CMK (cell line): ENCODE data around the gene ABLIM2.

Experiments
- DNase-seq: peaks from one replicate; pipeline ENCODE4 v3.0.0-alpha.2; 2010; ENCODE audit warnings: low read depth

Gene ABLIM2

DNA sequence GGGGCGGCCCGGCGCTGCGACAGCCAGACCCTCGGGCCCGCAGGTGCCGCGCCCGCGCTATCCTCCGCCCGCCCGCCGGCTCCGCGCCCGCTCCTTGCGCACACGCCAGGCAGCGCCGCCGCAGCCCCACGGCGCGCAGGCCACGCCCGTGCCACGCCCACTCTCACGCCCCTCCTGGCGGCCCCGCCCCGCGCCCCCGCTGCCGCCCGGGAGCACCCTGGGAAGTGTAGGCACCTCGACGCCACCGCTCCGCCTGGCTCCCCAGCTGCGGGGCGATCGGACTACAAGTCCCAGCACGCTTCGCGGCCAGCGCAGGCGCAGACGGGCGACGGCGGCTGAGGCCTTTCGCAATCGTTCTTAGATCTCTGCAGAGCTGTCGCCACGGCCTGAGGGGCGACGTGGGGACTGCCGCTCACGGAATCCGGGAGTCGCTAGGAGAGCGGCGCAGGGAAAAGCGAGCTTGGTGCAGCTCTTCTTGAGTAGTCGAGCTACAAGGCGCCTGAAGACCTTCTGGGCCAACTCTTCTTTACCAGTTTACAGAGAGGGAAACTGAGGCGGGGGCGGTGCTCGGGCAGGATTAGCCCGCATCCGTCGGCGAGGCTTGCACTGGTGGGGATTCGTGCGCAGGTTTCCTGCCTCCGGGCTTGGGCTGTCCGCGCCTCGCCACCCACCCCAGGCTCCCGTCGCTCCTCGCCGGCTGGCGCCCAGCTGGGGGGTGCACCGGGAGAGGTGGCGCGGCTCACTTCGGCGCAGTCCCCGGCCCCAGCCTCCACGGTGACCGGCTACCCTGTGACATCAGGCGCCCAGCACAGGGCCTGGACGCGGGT, at the start of gene ABLIM2:
Gene ABLIM2, minus strand, starts transcription at position 104 of the 827 bp plus-strand sequence. CDS start 124 bp downstream, outside the sequence.
- peak; percentile 97 for DNase-seq

DNA sequence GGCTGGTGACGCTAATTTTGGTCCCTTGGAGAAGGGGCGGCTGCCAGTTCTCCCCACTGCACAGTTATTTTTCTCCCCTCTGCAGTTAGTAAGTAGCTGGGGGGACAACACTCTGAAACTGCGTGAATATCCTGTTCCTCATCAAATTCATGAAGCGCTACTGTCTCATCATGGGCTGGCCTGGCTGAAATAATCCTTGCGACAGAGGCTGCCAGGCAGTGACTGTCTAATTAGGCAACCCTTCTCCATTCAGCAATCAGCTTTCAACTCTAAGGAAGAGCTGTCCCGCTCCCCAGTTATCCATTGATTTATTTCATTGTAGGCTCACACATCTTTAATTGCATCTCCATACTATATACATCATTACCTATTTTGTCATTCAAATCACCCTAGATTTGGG, 48.7 kb upstream of the ABLIM2 start:
- DNase-seq, result no peak

GRCh38 chr4:8205749-8206611, 47.4 kb upstream of the ABLIM2 start:
- no peak for DNase-seq

GRCh38 chr4:8205241-8205707, 46.7 kb upstream of the ABLIM2 start:
- no peak for DNase-seq

DNA sequence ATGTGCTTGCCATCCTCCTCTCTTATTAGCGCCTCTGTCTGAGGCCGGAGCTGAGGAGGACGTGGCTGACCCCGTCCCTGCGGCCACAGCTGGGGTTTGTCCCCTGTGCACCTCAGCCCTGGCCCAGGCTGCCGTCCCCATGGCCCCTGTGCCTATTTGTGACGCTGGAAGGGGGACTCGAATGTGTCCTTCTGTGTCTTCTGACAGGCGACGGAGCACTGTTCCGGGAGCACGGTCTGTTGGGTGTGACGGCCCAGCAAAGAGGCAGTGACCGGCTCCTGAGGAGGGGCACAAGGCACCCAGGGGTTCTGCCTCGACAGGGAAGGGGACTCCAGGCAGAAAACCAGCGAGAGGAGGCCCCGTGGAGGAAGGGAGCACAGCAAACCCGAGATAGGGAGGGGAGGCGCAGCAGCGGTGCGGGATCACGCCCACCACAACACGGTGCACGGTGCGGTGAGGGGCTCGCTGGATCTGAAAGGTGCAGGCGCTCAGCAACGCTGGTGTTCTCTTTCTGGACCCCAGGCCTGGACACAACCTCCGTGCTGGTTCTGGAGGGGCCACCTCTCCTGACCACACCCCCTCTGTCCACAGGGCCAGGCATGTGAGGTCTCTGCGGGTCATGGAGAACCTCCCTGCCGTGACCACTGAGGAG, 46.1 kb upstream of the ABLIM2 start:
- no peak for DNase-seq

DNA sequence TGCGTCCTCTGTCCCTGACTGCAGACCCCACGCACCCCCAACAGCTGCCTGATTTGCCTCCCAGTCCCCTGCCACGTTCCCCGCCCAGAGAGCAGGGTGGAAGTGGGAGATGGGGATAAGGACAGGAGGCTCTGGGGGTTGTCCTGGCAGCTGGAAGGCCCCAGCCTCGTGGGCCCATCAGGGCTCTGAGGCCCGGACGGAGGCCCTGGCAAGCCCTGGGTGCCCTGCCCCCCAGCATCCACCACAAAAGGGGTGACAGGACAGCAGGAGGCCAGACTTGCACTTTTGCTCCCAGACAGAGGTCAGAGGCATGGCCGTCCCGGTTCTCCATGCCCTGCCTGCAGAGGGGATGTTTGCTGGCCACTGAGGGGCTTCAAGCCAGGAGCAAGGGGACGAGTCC, 45.2 kb upstream of the ABLIM2 start:
- DNase-seq, result no peak

GRCh38 chr4:8203052-8203401, 44.4 kb upstream of the ABLIM2 start:
- DNase-seq, result no peak

DNA sequence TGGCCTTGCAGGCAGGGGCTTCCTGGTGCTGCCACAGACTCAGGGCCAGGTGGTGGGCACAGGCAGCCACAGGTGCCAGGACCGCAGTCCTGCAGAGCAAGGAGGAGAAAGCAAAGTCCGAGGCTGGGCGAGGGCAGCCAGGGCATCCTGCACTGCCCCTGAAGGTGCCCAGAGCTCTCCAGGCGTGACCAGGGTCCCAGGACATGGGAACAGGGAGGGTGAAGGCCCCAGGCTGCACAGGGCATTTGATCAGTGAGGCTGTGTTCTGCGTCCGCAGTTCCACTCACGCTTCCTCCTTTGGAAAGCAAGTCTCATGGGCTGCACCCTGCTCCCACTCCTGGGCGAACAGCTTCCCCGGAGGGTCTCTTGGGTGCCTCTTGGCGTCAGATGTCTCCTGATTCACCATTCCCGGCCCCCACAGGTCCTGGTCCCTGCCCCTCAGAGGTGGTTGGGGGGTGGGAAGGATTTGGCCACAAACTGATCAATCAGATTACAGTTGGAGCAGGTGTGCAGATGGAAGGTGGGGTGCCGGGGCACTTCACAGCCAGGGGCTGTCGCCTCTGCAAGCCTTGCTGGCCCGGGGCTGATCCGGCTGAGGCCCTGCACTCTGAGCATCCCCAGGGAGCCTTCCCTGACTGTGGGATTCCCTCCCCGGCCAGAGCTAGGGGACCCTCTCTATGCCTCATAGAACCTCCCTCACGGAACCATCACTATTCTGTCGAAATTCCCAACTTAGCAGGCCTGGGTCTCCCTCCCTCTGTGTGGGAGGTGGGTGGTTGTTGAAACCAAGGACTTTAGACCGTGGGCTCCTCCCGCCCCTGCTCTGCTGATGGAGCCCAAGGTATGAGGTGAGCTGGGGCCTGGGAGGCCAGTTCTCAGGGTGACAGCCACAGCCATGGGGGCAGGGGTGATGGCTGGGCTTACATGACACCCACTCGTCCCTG, 43.8 kb upstream of the ABLIM2 start:
- DNase-seq, result no peak

DNA sequence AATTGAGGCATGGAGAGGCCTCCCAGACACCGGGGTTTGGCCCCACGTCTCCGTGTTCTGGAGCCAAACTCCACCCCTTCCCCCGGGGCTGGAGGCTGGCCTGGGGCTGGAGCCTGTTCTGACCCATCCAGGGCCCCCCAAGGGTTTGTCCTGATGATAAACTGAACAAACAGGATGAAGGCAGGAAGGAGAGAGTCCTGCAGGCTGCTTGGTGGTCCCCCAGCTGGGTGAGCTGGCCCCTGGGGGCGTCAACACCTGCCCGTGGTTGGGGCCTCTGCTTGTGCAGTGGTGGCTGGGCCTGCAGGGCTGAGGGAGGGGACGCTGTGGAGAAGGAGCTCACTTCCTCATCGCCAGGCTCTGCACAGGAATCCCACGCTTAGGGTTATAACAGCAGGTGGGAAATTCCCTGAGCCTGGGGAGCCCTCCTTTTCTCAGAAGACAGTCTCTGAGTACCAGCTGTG, 42.7 kb upstream of the ABLIM2 start:
- DNase-seq, result no peak

DNA sequence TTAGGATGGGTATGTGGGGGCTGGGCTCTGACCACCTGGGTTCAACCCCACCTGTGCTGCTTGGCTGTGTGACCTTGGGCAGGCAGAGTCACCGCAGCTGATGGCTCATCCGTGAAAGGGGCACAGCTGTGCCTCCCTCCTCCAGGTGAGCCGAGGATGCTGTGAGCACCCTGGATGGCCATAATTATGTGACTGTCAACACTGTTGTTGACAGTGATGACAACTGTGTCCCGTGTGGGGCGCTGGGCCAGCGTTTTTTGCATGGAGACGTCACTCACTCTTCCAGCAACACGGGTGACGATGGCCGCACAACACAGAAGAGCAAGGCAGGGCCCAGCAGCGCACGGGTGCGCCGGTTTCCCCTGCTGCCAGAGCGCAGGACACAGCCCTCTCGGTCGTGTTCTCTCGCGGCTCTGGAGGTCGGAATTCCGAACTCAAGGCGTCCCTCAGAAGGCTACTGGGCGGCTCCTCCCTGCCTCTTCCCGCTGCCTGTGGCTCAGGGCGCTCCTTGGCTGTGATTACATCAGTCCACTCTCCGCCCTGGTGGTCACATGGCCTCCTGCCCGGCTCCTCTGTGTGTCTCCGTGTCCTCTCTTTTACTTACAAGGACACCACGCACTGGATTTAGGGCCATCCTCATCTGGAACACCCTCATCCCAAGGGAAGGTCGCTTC, 41.8 kb upstream of the ABLIM2 start:
- no peak for DNase-seq

DNA sequence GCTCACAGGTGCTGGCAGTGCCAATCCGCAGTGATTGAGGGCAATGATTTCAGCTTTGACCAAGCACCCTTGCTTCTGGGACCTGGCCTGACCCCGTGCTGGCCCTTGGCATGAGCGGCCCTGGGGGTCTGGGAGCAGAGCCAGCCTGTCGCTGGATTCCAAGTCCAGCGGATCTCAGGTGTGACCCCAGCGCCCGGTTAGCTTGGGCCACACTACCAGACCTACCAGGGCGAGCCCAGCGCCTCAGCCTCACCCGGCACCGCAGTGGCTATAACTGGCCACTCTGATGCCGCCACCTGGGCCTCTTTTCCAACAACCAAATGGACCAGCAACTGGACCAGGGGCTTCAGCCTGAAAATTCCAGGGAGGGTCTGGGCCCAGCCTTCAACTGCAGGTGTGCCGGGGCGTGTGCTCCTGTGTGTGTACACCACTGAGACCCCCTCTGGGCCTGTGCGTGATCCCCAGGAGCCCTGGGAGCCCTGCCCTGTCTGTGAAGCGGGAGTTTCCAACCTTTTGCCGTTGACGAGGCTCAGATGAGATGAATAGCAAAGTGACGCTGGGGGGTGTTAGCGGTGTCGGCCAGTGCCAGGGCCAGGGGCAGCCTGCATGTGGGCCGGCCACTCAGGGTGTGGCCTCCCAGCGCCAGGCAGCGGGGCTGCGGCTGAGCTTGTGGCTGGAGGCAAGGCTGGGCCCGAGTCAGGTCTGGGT, 41.1 kb upstream of the ABLIM2 start:
- no peak for DNase-seq

GRCh38 chr4:8198906-8199593, 40.4 kb upstream of the ABLIM2 start, which contains the start of gene SH3TC1:
TSS of gene SH3TC1 (plus strand) at chr4:8199290. CDS start at chr4:8205195, 5,905 bp downstream.
- DNase-seq, result peak; percentile 84

- no peak for DNase-seq
These were observed 39.7 kb upstream of the ABLIM2 start for GRCh38 chr4:8198206-8198905.

DNA sequence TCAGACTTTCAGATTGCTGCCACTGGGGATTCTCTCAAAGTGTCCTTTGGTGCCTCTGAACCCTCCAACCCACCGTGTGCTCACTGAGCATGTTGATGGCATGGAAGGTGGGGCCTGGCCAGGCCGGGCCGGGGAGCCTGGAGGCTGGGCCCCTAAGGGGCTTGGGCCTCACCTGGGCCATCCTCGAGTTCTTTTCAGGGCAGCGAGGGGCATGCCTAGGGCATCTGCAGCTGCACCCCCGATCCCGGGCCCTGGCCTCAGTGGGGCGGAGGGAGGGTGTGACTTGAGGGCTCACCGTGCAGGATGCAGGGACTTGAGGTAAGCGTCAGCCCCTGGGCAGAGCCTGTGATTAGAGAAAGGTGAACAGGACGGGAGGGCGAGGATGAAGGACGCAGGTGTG, 38.9 kb upstream of the ABLIM2 start:
- DNase-seq, result no peak

GRCh38 chr4:8195841-8196458, 37.3 kb upstream of the ABLIM2 start:
- DNase-seq, result no peak

DNA sequence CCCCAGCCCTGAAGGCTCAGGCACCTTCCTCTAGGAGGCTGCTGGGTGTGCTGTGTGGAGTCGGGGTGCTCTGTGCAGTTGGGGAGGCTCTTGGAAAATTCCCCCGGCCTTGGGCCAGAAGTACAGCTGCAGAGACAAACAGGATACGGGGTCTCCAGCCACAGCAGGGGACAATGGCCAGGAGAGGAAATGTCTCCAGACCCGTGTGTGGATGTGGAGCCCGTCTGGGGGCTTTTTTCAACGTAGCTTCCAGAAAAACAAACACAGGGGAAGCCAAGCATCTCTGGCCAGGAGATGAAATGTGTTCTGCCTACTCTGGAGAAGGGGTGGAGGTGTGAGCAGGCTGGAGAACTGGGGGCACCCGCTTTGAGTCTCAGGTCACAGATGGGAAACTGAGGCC, 36.8 kb upstream of the ABLIM2 start:
- DNase-seq, result no peak

DNA sequence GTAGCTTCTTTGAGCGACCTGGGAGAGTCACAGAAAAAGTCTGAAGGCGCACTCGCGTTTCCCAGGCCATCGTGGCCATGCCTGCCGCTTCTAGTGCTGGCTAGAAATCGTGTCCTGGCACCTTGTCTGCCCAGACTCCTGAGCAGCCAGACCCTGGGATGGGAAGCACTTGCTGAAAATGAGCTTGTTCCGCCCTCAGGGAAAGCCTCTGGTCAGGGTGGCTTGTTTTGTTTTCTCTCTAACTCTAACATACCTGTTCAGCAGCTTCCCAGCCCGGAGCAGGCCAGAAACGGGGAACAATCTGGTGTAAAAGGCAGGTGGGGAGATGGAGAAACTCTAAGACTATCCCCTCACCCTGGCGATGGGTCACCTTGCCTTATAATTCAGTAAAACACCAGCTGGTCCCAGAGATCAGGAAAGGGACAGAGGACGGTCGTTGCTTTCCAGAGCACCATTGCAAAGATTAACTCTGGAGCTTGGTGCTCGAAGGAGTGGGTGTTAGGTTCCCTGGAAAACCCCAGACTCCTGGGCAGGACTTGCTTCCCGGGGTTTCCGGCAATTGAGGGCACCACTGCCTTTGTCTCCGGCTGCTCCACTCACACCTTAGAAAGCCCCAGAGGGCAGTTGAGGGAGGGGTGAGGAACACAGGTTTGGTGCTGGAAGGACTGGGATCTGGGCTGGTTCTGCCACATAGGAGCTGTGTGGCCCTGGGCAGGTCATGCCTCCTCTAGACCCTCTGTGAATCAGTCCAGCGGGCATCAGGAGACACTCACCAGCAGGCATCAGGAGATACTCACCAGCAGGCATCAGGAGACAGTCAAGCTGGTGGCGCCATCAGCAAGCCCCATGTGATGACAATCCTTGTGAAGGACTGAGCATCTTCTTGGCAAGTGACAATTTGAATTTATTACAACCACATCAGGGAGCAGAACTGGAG, 36.0 kb upstream of the ABLIM2 start:
- no peak for DNase-seq
